Nephron progenitor cell (in vitro differentiated cells): ENCODE data around the gene FBP2.
"Not testable (repeated sequence)": the region's sequence is repeated elsewhere in the genome, so short reads cannot be mapped to it uniquely, and the experiment has no call there.

Experiments used
- DNase-seq: peaks from one replicate; pipeline ENCODE4 v3.0.0; 2021
- H3K27ac Mint-ChIP-seq: 2 replicates; pipeline ENCODE4 v1.8.0; 2021; ENCODE audit warnings: mild to moderate bottlenecking, moderate library complexity, mixed read lengths
- H3K27me3 Mint-ChIP-seq: 2 replicates; pipeline ENCODE4 v1.8.0; 2021; ENCODE audit warnings: mild to moderate bottlenecking, low read depth, mixed read lengths; ENCODE audit not compliant: poor library complexity
- H3K36me3 Mint-ChIP-seq: 2 replicates; pipeline ENCODE4 v1.8.0; 2021; ENCODE audit warnings: low read depth, mixed read lengths
- H3K4me1 Mint-ChIP-seq: 2 replicates; pipeline ENCODE4 v1.8.0; 2021; ENCODE audit warnings: mixed read lengths
- H3K4me3 Mint-ChIP-seq: 2 replicates; pipeline ENCODE4 v1.8.0; 2021; ENCODE audit warnings: mild to moderate bottlenecking, moderate library complexity, mixed read lengths
- H3K9me3 Mint-ChIP-seq: 2 replicates; pipeline ENCODE4 v1.8.0; 2021; ENCODE audit warnings: mild to moderate bottlenecking, moderate library complexity, mixed read lengths
- TF ChIP-seq, protein P1 (sequence below): fragments of 200-600 bp; sonication (generic); IDR thresholded peaks from 2 replicates; pipeline ENCODE4 v1.5.0; 2021; ENCODE audit warnings: antibody characterized with exemption

FBP2 gene

DNA sequence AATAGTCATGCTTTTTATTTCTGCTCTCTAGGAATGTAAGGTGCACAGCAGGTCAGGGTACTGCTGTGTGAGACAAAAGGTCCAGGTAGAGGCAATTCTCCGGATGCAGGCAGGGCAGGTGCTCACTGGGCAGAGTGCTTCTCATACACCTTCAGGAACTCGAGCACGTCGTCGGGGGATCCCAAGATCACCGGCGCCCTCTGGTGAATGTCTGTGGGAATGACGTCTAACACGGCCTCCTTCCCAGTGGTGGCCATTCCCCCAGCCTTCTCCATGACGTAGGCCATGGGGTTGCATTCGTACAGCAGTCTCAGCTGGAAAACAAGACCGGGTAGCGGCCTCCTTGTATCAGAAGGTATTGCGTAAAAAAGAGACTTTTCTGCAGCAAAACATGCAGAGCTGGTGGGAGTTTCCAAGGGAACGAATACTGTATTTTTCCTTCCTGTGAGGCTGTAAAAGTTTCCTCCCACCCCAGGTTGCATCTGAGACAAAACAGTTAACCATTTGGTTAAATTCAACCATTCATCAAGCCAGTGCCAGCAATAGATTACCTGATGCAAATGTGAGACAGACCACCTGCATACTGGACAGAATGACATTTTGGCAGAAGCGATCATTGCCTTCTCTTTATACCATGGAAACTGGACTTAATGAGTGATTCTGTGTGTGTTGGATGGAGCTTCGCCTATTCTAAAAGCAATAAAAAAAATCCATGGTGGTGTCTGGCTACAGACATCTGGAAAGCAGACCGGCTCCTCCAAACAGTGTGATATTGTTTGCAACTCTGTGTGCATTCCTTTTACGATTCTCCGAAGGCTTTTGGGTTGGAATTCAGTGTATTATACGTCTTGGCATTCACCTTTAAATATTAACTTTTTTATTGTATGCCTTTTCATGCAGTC lies 9.9 kb upstream of the FBP2 start:
- Mint-ChIP-seq H3K4me1 (peaks cover 38% of the 10 kb centered on the region), H3K36me3 (no peaks in the 10 kb centered on the region), H3K4me3 (no peak overlapping the region), H3K27ac (no peak overlapping the region), H3K9me3 (no peaks in the 10 kb centered on the region), H3K27me3 (peaks cover 13% of the 10 kb centered on the region)
- DNase-seq, result peak; percentile 83
- TF ChIP-seq, protein P1, sequence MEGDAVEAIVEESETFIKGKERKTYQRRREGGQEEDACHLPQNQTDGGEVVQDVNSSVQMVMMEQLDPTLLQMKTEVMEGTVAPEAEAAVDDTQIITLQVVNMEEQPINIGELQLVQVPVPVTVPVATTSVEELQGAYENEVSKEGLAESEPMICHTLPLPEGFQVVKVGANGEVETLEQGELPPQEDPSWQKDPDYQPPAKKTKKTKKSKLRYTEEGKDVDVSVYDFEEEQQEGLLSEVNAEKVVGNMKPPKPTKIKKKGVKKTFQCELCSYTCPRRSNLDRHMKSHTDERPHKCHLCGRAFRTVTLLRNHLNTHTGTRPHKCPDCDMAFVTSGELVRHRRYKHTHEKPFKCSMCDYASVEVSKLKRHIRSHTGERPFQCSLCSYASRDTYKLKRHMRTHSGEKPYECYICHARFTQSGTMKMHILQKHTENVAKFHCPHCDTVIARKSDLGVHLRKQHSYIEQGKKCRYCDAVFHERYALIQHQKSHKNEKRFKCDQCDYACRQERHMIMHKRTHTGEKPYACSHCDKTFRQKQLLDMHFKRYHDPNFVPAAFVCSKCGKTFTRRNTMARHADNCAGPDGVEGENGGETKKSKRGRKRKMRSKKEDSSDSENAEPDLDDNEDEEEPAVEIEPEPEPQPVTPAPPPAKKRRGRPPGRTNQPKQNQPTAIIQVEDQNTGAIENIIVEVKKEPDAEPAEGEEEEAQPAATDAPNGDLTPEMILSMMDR, result peak; percentile 60

DNA sequence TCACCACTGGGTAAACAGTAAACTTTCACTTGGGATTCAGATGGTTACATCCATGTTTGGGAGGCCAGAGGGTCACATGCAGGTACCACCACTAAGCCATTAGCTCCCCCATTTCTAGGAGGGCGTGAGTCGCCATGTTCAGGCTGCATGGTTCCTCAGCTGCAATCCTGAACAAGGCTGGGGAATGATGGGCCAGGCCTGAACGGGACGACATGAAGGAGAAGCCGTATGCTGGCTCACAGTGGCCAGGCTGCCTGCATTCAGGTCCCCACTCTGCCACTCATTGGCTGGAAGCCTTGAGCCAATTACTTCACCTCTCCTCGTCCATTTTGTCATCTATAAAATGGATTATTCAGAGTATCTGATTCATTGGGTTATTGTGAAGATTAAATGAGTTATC lies 9.0 kb upstream of the FBP2 start:
- Mint-ChIP-seq H3K9me3 (no peaks in the 10 kb centered on the region), H3K4me1 (peaks cover 30% of the 10 kb centered on the region), H3K4me3 (no peak overlapping the region), H3K27me3 (peaks cover 13% of the 10 kb centered on the region), H3K27ac (no peak overlapping the region), H3K36me3 (no peaks in the 10 kb centered on the region)
- TF ChIP-seq, protein P1, result no peak
- DNase-seq, result no peak

DNA sequence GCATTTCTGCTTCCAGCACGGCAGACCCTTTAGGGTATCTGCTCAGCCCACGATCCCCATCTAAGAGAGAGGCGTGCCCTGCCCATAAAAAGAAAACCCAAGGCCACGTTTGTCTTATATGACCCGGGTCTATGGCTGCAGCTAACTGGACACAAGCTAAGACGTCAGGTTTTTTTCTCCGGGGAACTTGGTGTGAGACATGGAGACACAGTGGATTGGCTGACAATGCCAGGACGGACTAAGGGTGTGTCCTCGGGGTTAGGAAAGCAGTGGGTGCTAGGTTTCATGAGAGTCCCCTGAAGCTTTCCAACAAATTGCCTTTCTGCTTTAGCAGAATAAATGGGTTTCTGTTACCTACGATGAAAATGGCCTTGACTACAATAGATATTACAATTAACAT lies 7.1 kb upstream of the FBP2 start:
- Mint-ChIP-seq H3K4me3 (no peak overlapping the region), H3K36me3 (no peaks in the 10 kb centered on the region), H3K9me3 (no peaks in the 10 kb centered on the region), H3K4me1 (peaks cover 16% of the 10 kb centered on the region), H3K27ac (no peak overlapping the region), H3K27me3 (peaks cover 15% of the 10 kb centered on the region)
- DNase-seq, result no peak
- TF ChIP-seq, protein P1, result no peak

GRCh38 chr9:94600258-94600657 lies 6.6 kb upstream of the FBP2 start:
- no peaks in the 10 kb centered on the region for H3K36me3 Mint-ChIP-seq
- H3K27ac Mint-ChIP-seq, result no peak overlapping the region
- H3K4me1 Mint-ChIP-seq, result peaks cover 13% of the 10 kb centered on the region

GRCh38 chr9:94599102-94599501 lies 5.5 kb upstream of the FBP2 start:
- Mint-ChIP-seq H3K9me3 (no peaks in the 10 kb centered on the region), H3K27me3 (peaks cover 15% of the 10 kb centered on the region), H3K4me1 (peaks cover 12% of the 10 kb centered on the region), H3K36me3 (no peaks in the 10 kb centered on the region), H3K4me3 (no peak overlapping the region), H3K27ac (no peak overlapping the region)
- TF ChIP-seq, protein P1, result no peak
- no peak for DNase-seq

More at GRCh38 chr9:94600258-94600657, 6.6 kb upstream of the FBP2 start:
- TF ChIP-seq, protein P1, result no peak
- Mint-ChIP-seq H3K4me3 (no peak overlapping the region), H3K9me3 (no peaks in the 10 kb centered on the region), H3K27me3 (peaks cover 15% of the 10 kb centered on the region)
- DNase-seq, result no peak

DNA sequence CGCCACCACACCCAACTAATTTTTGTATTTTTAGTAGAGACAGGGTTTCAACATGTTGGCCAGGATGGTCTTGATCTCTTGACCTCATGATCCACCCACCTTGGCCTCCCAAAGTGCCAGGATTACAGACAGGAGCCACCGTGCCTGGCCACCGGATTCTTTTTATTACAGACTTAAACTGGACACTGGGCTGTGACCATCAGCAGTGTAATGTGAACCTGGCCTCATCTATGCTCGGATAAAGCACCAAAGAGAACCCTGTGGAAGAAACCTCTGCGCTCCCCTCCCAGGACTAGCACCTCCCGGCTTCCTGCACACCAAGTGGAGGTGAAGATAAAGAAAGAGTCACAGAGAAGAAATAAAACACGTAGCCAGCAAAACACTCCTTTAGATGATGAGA lies 941 bp downstream of the FBP2 start:
- not testable (repeated sequence) for H3K36me3 Mint-ChIP-seq, H3K27ac Mint-ChIP-seq, H3K4me3 Mint-ChIP-seq, DNase-seq, H3K4me1 Mint-ChIP-seq, H3K9me3 Mint-ChIP-seq
- peaks cover 18% of the 10 kb centered on the region for H3K27me3 Mint-ChIP-seq
